ENCODE results near the gene CYP19A1.
"Not testable (repeated sequence)": the region's sequence is repeated elsewhere in the genome, so short reads cannot be mapped to it uniquely, and the experiment has no call there.

Gene CYP19A1

DNA sequence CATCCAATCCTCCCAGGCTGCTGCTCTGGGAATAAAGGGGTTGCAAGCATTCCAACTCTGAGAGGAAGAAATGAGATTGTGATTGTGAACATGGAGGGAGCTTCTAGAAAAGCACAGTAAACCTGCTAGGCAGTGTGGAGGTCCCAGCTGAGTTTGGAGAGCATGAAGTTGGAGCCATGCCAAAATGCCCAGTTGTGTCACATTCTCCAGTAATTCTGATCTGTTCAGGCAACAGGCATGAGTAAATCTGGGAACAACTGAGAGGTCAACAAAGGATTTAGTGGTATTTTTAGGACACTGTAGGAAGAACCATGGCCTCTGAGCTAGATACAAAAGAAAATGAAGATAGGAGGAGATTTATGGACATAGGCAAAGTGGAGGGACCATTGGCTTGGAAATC, 74.7 kb downstream of the CYP19A1 start:
- H3K27me3 ChIP-seq (ENCODE audit: insufficient read depth, poor library complexity, severe bottlenecking): peaks cover 34% of the 10 kb centered on the region
- DNase-seq (ENCODE audit: low read depth in 1 of 2, low spot score in 1 of 2): no peak
- H3K27ac ChIP-seq (replicated peaks): no peak overlapping the region
- H3K4me3 ChIP-seq (replicated peaks; ENCODE audit: insufficient read depth, low read length): no peak overlapping the region
- TF ChIP-seq SPI1 (IDR thresholded peaks at IDR 0.05; ENCODE audit: borderline replicate concordance, low read depth): no peak
- no peak for TF ChIP-seq CTCF (IDR thresholded peaks at IDR 0.05; ENCODE audit: insufficient read depth, low read length)
- TF ChIP-seq, protein P1, sequence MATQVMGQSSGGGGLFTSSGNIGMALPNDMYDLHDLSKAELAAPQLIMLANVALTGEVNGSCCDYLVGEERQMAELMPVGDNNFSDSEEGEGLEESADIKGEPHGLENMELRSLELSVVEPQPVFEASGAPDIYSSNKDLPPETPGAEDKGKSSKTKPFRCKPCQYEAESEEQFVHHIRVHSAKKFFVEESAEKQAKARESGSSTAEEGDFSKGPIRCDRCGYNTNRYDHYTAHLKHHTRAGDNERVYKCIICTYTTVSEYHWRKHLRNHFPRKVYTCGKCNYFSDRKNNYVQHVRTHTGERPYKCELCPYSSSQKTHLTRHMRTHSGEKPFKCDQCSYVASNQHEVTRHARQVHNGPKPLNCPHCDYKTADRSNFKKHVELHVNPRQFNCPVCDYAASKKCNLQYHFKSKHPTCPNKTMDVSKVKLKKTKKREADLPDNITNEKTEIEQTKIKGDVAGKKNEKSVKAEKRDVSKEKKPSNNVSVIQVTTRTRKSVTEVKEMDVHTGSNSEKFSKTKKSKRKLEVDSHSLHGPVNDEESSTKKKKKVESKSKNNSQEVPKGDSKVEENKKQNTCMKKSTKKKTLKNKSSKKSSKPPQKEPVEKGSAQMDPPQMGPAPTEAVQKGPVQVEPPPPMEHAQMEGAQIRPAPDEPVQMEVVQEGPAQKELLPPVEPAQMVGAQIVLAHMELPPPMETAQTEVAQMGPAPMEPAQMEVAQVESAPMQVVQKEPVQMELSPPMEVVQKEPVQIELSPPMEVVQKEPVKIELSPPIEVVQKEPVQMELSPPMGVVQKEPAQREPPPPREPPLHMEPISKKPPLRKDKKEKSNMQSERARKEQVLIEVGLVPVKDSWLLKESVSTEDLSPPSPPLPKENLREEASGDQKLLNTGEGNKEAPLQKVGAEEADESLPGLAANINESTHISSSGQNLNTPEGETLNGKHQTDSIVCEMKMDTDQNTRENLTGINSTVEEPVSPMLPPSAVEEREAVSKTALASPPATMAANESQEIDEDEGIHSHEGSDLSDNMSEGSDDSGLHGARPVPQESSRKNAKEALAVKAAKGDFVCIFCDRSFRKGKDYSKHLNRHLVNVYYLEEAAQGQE (IDR thresholded peaks at IDR 0.05; ENCODE audit: insufficient replicate concordance, low read depth): no peak
- no peak for TF ChIP-seq GABPA (IDR thresholded peaks at IDR 0.05; ENCODE audit: low read depth)
- no peak for TF ChIP-seq POLR2AphosphoS5 (IDR thresholded peaks at IDR 0.05; ENCODE audit: low read depth)

GRCh38 chr15:51263116-51263515, 75.3 kb downstream of the CYP19A1 start:
- TF ChIP-seq, protein P1 (IDR thresholded peaks at IDR 0.05; ENCODE audit: insufficient replicate concordance, low read depth): no peak
- TF ChIP-seq CTCF (IDR thresholded peaks at IDR 0.05; ENCODE audit: insufficient read depth, low read length) (no peak), GABPA (IDR thresholded peaks at IDR 0.05; ENCODE audit: low read depth) (no peak), SPI1 (IDR thresholded peaks at IDR 0.05; ENCODE audit: borderline replicate concordance, low read depth) (no peak), POLR2AphosphoS5 (IDR thresholded peaks at IDR 0.05; ENCODE audit: low read depth) (no peak)
- Histone ChIP-seq H3K27ac (replicated peaks) (no peak overlapping the region), H3K27me3 (ENCODE audit: insufficient read depth, poor library complexity, severe bottlenecking) (peaks cover 27% of the 10 kb centered on the region), H3K4me3 (replicated peaks; ENCODE audit: insufficient read depth, low read length) (no peak overlapping the region)
- no peak for DNase-seq (ENCODE audit: low read depth in 1 of 2, low spot score in 1 of 2)

DNA sequence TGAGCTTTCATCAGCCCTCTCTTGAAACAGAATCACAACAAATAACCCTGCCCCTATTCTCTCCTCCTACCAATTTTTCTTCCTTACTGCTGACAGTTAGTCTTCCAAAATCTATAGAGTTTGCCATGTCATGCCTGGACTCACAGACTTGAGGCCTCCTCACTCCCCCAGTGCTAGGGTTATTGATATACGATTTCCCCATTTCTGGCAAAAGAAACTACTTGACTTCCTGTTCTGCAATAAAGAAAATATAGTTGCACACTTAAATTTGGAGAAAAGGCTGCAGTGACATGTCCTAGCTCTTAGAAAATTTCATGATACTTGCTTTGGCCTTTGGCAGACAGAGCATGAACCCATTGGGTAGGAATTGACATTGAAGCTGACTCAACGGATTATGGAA, 75.9 kb downstream of the CYP19A1 start:
- Histone ChIP-seq H3K27ac (replicated peaks) (peak overlapping the region; percentile 14; the same call in 1 of the 2 replicates), H3K4me3 (replicated peaks; ENCODE audit: insufficient read depth, low read length) (no peak overlapping the region), H3K27me3 (ENCODE audit: insufficient read depth, poor library complexity, severe bottlenecking) (peaks cover 21% of the 10 kb centered on the region)
- peak; percentile 18 to 43 for DNase-seq (ENCODE audit: low read depth in 1 of 2, low spot score in 1 of 2)
- TF ChIP-seq SPI1 (IDR thresholded peaks at IDR 0.05; ENCODE audit: borderline replicate concordance, low read depth): peak; percentile 61
- no peak for TF ChIP-seq GABPA (IDR thresholded peaks at IDR 0.05; ENCODE audit: low read depth)

GRCh38 chr15:51261113-51261512, 77.3 kb downstream of the CYP19A1 start:
- not testable (repeated sequence) for H3K27ac ChIP-seq (replicated peaks); DNase-seq (ENCODE audit: low read depth in 1 of 2, low spot score in 1 of 2)

GRCh38 chr15:51260202-51260601, 78.2 kb downstream of the CYP19A1 start:
- no peak for DNase-seq (ENCODE audit: low read depth in 1 of 2, low spot score in 1 of 2)
- H3K27me3 ChIP-seq (ENCODE audit: insufficient read depth, poor library complexity, severe bottlenecking): peaks cover 3% of the 10 kb centered on the region
- H3K27ac ChIP-seq (replicated peaks): no peak overlapping the region
- H3K4me3 ChIP-seq (replicated peaks; ENCODE audit: insufficient read depth, low read length): no peak overlapping the region
- TF ChIP-seq SPI1 (IDR thresholded peaks at IDR 0.05; ENCODE audit: borderline replicate concordance, low read depth): no peak
- TF ChIP-seq, protein P1 (IDR thresholded peaks at IDR 0.05; ENCODE audit: insufficient replicate concordance, low read depth): no peak
- TF ChIP-seq CTCF (IDR thresholded peaks at IDR 0.05; ENCODE audit: insufficient read depth, low read length): no peak
- no peak for TF ChIP-seq POLR2AphosphoS5 (IDR thresholded peaks at IDR 0.05; ENCODE audit: low read depth)
- no peak for TF ChIP-seq GABPA (IDR thresholded peaks at IDR 0.05; ENCODE audit: low read depth)

More at GRCh38 chr15:51261113-51261512, 77.3 kb downstream of the CYP19A1 start:
- H3K4me3 ChIP-seq (replicated peaks; ENCODE audit: insufficient read depth, low read length); H3K27me3 ChIP-seq (ENCODE audit: insufficient read depth, poor library complexity, severe bottlenecking): not testable (repeated sequence)

Measured in HL-60 (cell line).